H1 (cell line): ENCODE measurements around the gene AVPR1B. TPM values are rescaled to one million over a fixed set of nuclear protein-coding genes. Genes with fewer than 3 reads are reported as not detected.

Experiments
- CHD2 ChIP-seq: IDR thresholded peaks from 2 replicates; pipeline ENCODE4 v1.6.1; 2012; ENCODE audit warnings: low read length, improper control_type of control experiment
- polyA plus RNA-seq, 7 experiments: library from polyadenylated mRNA; depleted of rRNA in 3 of 7; stranded (reverse) in 5 of 7; unstranded in 2 of 7; fragments of >200 nt in 5 of 7; fragments of 200-250 nt in 2 of 7; gene quantifications; 1 replicate in 5 of 7; 2 replicates in 1 of 7; 4 replicates in 1 of 7; pipeline versions ENCODE4 v1.2.1 to v1.2.3, GENCODE V29; 2011 to 2013; ENCODE audit warnings: missing spikeins in 2 of 7, mixed read lengths in 2 of 7
- total RNA-seq: library from RNA; stranded (reverse); fragmentation: NEBNext Ultra II Directional; extraction: Animal tissue kit (Norgen Biotek cat#: 25700); gene quantifications from 2 replicates; pipeline ENCODE4 v1.2.1, GENCODE V29; 2021

The AVPR1B gene
- total and polyA plus RNA-seq, 2 of the 8 experiments (the other 6 are each of a cell fraction or from before 2014, with no cell fraction given): 0.29 to 0.50 TPM

DNA sequence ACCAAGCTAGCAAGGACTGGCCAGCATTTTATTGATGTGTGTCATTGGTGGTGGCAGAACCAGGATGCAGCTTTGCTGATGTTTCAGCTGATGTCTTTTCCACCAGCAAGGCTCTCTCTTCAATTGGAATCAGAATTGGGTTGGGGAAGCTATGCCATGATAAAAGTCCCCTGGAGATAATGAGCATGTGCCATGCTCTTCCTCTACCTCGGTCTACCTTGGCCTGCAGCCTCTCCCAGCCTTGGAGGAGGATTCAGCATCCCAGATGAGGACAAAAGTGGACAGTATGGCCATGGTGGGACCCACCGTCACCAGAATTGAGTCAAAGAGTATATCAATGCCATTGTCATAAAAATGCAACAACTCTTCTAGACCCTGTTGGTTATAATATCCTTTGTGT lies 8.6 kb downstream of the AVPR1B start (continued):
- TF ChIP-seq CHD2: no peak
